Neuronal stem cell (in vitro differentiated cells): ENCODE results near the gene ZNF827.

Experiments
- DNase-seq: peaks from one replicate; pipeline ENCODE4 v3.0.0-alpha.2; 2013; ENCODE audit warnings: low spot score
- H2AFZ ChIP-seq: one replicate; pipeline ENCODE4 v1.6.1; 2013; ENCODE audit warnings: mild to moderate bottlenecking, low read length, inconsistent platforms
- H2AK5ac ChIP-seq: 2 replicates; pipeline ENCODE4 v1.6.1; 2013; ENCODE audit warnings: low read depth, mild to moderate bottlenecking, inconsistent platforms, low read length, moderate library complexity, mixed read lengths
- H2BK120ac ChIP-seq: 2 replicates; pipeline ENCODE4 v1.6.1; 2013; ENCODE audit warnings: low read depth, mild to moderate bottlenecking, inconsistent platforms, low read length, moderate library complexity, mixed read lengths
- H2BK12ac ChIP-seq: one replicate; pipeline ENCODE4 v1.6.1; 2013; ENCODE audit warnings: low read length, inconsistent platforms
- H2BK15ac ChIP-seq: 2 replicates; pipeline ENCODE4 v1.6.1; 2013; ENCODE audit warnings: mild to moderate bottlenecking, low read length, inconsistent platforms, mixed read lengths
- H2BK5ac ChIP-seq: one replicate; pipeline ENCODE4 v1.6.1; 2013; ENCODE audit warnings: inconsistent platforms, mild to moderate bottlenecking, low read length, moderate library complexity
- H3K14ac ChIP-seq: one replicate; pipeline ENCODE4 v1.6.1; 2013; ENCODE audit warnings: low read length, inconsistent platforms
- H3K18ac ChIP-seq: 2 replicates; pipeline ENCODE4 v1.6.1; 2013; ENCODE audit warnings: low read length, inconsistent platforms
- H3K23ac ChIP-seq: 2 replicates; pipeline ENCODE4 v1.6.1; 2013; ENCODE audit warnings: low read depth, mild to moderate bottlenecking, mixed read lengths, low read length, inconsistent platforms; ENCODE audit not compliant: poor library complexity
- H3K27ac ChIP-seq: replicated peaks from 3 replicates; pipeline ENCODE4 v1.5.1; 2013; ENCODE audit warnings: low read length, inconsistent platforms
- H3K27me3 ChIP-seq, 3 experiments: 2 replicates each; pipeline ENCODE4 v1.6.1; 2013; ENCODE audit warnings: low read length in 3 of 3, mild to moderate bottlenecking in 2 of 3, inconsistent platforms in 1 of 3, low read depth in 1 of 3, mixed read lengths in 1 of 3, moderate library complexity in 1 of 3; ENCODE audit not compliant: control insufficient read depth in 3 of 3, insufficient read depth in 3 of 3
- H3K36me3 ChIP-seq, 2 donors: replicated peaks in 1 of 2; 2 replicates each; pipeline ENCODE4 v1.6.1; 2013; ENCODE audit warnings: low read length in 2 of 2; ENCODE audit not compliant: control insufficient read depth in 2 of 2, insufficient read depth in 2 of 2
- H3K4ac ChIP-seq: 2 replicates; pipeline ENCODE4 v1.6.1; 2013; ENCODE audit warnings: inconsistent platforms, mild to moderate bottlenecking, low read length, moderate library complexity
- H3K4me1 ChIP-seq, 2 donors: 1 replicate in 1 of 2; 2 replicates in 1 of 2; pipeline ENCODE4 v1.6.1; 2013; ENCODE audit warnings: low read length in 2 of 2, low read depth in 1 of 2; ENCODE audit not compliant: control insufficient read depth in 2 of 2, insufficient read depth in 1 of 2
- H3K4me2 ChIP-seq: one replicate; pipeline ENCODE4 v1.6.1; 2013; ENCODE audit warnings: mild to moderate bottlenecking, low read length, inconsistent platforms; ENCODE audit not compliant: insufficient read depth, poor library complexity, severe bottlenecking
- H3K4me3 ChIP-seq, 2 donors: 2 replicates each; pipeline ENCODE4 v1.5.1; 2013; ENCODE audit warnings: low read length in 2 of 2, mild to moderate bottlenecking in 2 of 2, inconsistent platforms in 1 of 2, moderate library complexity in 1 of 2
- H3K79me1 ChIP-seq: one replicate; pipeline ENCODE4 v1.6.1; 2013; ENCODE audit warnings: low read depth, mild to moderate bottlenecking, inconsistent platforms, low read length, moderate library complexity
- H3K9ac ChIP-seq: one replicate; pipeline ENCODE4 v1.6.1; 2013; ENCODE audit warnings: mild to moderate bottlenecking, low read depth, low read length, inconsistent platforms; ENCODE audit not compliant: poor library complexity
- H3K9me3 ChIP-seq, 2 donors: replicated peaks in 1 of 2; 2 replicates each; pipeline versions ENCODE3 to v1.6.1; 2013; ENCODE audit warnings: low read length in 2 of 2, mild to moderate bottlenecking in 2 of 2, inconsistent platforms in 1 of 2, low read depth in 1 of 2, mixed read lengths in 1 of 2, moderate library complexity in 1 of 2; ENCODE audit not compliant: control insufficient read depth in 2 of 2, insufficient read depth in 1 of 2
- H4K8ac ChIP-seq: one replicate; pipeline ENCODE4 v1.6.1; 2013; ENCODE audit warnings: low read depth, mild to moderate bottlenecking, inconsistent platforms, low read length, moderate library complexity
- H4K91ac ChIP-seq: one replicate; pipeline ENCODE4 v1.6.1; 2013; ENCODE audit warnings: low read length, low read depth, mild to moderate bottlenecking, inconsistent platforms; ENCODE audit not compliant: poor library complexity
- WGBS, 2 donors: extraction: QIAGEN DNeasy Blood & Tissue Kit; methylation state at CpG; one replicate each; pipeline ENCODE4 v1.1.7; 2013; ENCODE audit warnings: missing lambda C conversion rate in 2 of 2, mixed read lengths in 1 of 2; ENCODE audit not compliant: insufficient read length in 2 of 2, insufficient replicate concordance in 1 of 2; ENCODE audit errors: extremely low coverage in 2 of 2; 5-methylcytosine and 5-hydroxymethylcytosine counted together

The ZNF827 gene

GRCh38 chr4:145820407-145820806, 118.2 kb downstream of the ZNF827 start:
- Histone ChIP-seq H2BK15ac (no peak overlapping the region), H3K9me3 (no peaks in the 10 kb centered on the region), H3K23ac (no peak overlapping the region), H3K4me3 (no peak overlapping the region), H3K27me3 (no peaks in the 10 kb centered on the region), H3K4ac (no peak overlapping the region), H3K4me1 (peaks cover 15 to 22% of the 10 kb centered on the region in 2 donors), H2BK5ac (no peak overlapping the region), H2BK120ac (no peak overlapping the region), H3K14ac (no peak overlapping the region), H2BK12ac (no peak overlapping the region), H2AK5ac (no peak overlapping the region), H4K91ac (no peak overlapping the region), H3K27ac (no peak overlapping the region), H3K18ac (no peak overlapping the region), H4K8ac (no peak overlapping the region), H2AFZ (no peak overlapping the region), H3K79me1 (no peaks in the 10 kb centered on the region), H3K4me2 (no peak overlapping the region), H3K9ac (no peak overlapping the region), H3K36me3 (peaks cover 0 to 84% of the 10 kb centered on the region in 2 donors)
- no peak for DNase-seq
- no CpG with 5 or more reads among the region's 3 CpGs for WGBS, 2 donors

GRCh38 chr4:145819853-145820181, 118.8 kb downstream of the ZNF827 start:
- Histone ChIP-seq H3K4me2 (no peak overlapping the region), H3K9ac (no peak overlapping the region), H3K9me3 (no peaks in the 10 kb centered on the region), H3K4me1 (peaks cover 15 to 17% of the 10 kb centered on the region in 2 donors), H4K8ac (no peak overlapping the region), H3K36me3 (peaks cover 0 to 85% of the 10 kb centered on the region in 2 donors), H2BK5ac (no peak overlapping the region), H4K91ac (no peak overlapping the region), H3K18ac (no peak overlapping the region), H3K79me1 (no peaks in the 10 kb centered on the region), H2BK120ac (no peak overlapping the region), H3K4ac (no peak overlapping the region), H2BK12ac (no peak overlapping the region), H2AFZ (no peak overlapping the region), H2BK15ac (no peak overlapping the region), H3K27me3 (no peaks in the 10 kb centered on the region), H3K23ac (peak overlapping the region; percentile 38), H2AK5ac (no peak overlapping the region), H3K14ac (no peak overlapping the region), H3K4me3 (no peak overlapping the region), H3K27ac (no peak overlapping the region)
- DNase-seq = no peak
- WGBS, 2 donors = no CpG with 5 or more reads among the region's 5 CpGs

- Histone ChIP-seq H3K14ac (no peak overlapping the region), H4K91ac (no peak overlapping the region), H2AK5ac (no peak overlapping the region), H2BK12ac (no peak overlapping the region), H3K4me2 (no peak overlapping the region), H3K4ac (no peak overlapping the region), H4K8ac (no peak overlapping the region), H2BK5ac (no peak overlapping the region), H3K4me1 (peaks cover 11 to 14% of the 10 kb centered on the region in 2 donors), H2BK15ac (no peak overlapping the region), H3K4me3 (no peak overlapping the region), H3K79me1 (no peaks in the 10 kb centered on the region), H3K18ac (no peak overlapping the region), H3K36me3 (peaks cover 0 to 84% of the 10 kb centered on the region in 2 donors), H2AFZ (no peak overlapping the region), H3K27ac (no peak overlapping the region), H2BK120ac (no peak overlapping the region), H3K9ac (no peak overlapping the region), H3K23ac (no peak overlapping the region), H3K27me3 (no peaks in the 10 kb centered on the region), H3K9me3 (no peaks in the 10 kb centered on the region)
- DNase-seq = no peak
- WGBS, 2 donors = no CpG with 5 or more reads among the region's 10 CpGs
These were observed 119.3 kb downstream of the ZNF827 start for GRCh38 chr4:145819101-145819852.

- no peak overlapping the region for H3K18ac ChIP-seq
- no peak overlapping the region for H2BK5ac ChIP-seq
- no peak overlapping the region for H2AK5ac ChIP-seq
- H3K79me1 ChIP-seq = no peaks in the 10 kb centered on the region
- H4K91ac ChIP-seq = no peak overlapping the region
- no peak overlapping the region for H2BK15ac ChIP-seq
- DNase-seq = no peak
- no peak overlapping the region for H3K14ac ChIP-seq
- H3K36me3 ChIP-seq = peaks cover under 1 to 89% of the 10 kb centered on the region in 2 donors
- H3K27me3 ChIP-seq = no peaks in the 10 kb centered on the region
- peaks cover 2 to 7% of the 10 kb centered on the region in 2 donors for H3K4me1 ChIP-seq
- H2BK120ac ChIP-seq = no peak overlapping the region
- no peak overlapping the region for H3K27ac ChIP-seq
- no peak overlapping the region for H2BK12ac ChIP-seq
- no CpG with 5 or more reads among the region's 2 CpGs for WGBS, 2 donors
- no peak overlapping the region for H3K4ac ChIP-seq
- no peak overlapping the region for H2AFZ ChIP-seq
- no peak overlapping the region for H3K23ac ChIP-seq
- no peak overlapping the region for H3K4me2 ChIP-seq
- H3K4me3 ChIP-seq = no peak overlapping the region
- H3K9me3 ChIP-seq = peaks cover under 1% of the 10 kb centered on the region in 2 donors
- H4K8ac ChIP-seq = no peak overlapping the region
- H3K9ac ChIP-seq = no peak overlapping the region
These were observed 120.6 kb downstream of the ZNF827 start for GRCh38 chr4:145818011-145818410.
